WERI-Rb-1 (cell line): ENCODE measurements around the gene PTGER3.

Experiments used
- DNase-seq: peaks from one replicate; pipeline ENCODE4 v3.0.0-alpha.2; 2020
- H3K27ac ChIP-seq: fragments of 250-450 bp; sonication (Bioruptor Pico); 2 replicates; pipeline ENCODE4 v1.5.1; 2020; ENCODE audit warnings: mild to moderate bottlenecking, moderate library complexity
- H3K27me3 ChIP-seq: fragments of 250-450 bp; sonication (Bioruptor Pico); 2 replicates; pipeline ENCODE4 v1.5.1; 2021; ENCODE audit warnings: mild to moderate bottlenecking, low read depth, moderate library complexity; ENCODE audit not compliant: insufficient read depth, severe bottlenecking
- H3K36me3 ChIP-seq: fragments of 250-450 bp; sonication (Bioruptor Pico); 2 replicates; pipeline ENCODE4 v1.5.1; 2020; ENCODE audit warnings: mild to moderate bottlenecking, moderate library complexity
- H3K4me3 ChIP-seq: 2 replicates; pipeline ENCODE4 v1.5.1; 2011; ENCODE audit warnings: low read depth, mild to moderate bottlenecking, control low read depth, low read length
- H3K9me3 ChIP-seq: fragments of 250-450 bp; sonication (Bioruptor Pico); 2 replicates; pipeline ENCODE4 v1.5.1; 2021; ENCODE audit warnings: mild to moderate bottlenecking, moderate library complexity; ENCODE audit not compliant: severe bottlenecking
- CTCF ChIP-seq: IDR thresholded peaks from 2 replicates; pipeline ENCODE4 v1.5.1; 2011; ENCODE audit warnings: low read depth, mild to moderate bottlenecking, control low read depth, inconsistent platforms, low read length

Gene PTGER3

GRCh38 chr1:71046891-71047634 is 553 bp downstream of the PTGER3 start:
- H3K36me3 ChIP-seq = no peaks in the 10 kb centered on the region
- no peak overlapping the region for H3K27ac ChIP-seq
- peaks cover 15% of the 10 kb centered on the region for H3K27me3 ChIP-seq
- no peaks in the 10 kb centered on the region for H3K9me3 ChIP-seq
- peak overlapping the region; percentile 62 for H3K4me3 ChIP-seq
- no peak for TF ChIP-seq CTCF
- DNase-seq = no peak

- DNase-seq = no peak
- Histone ChIP-seq H3K27ac (no peak overlapping the region), H3K36me3 (no peaks in the 10 kb centered on the region), H3K27me3 (peaks cover 15% of the 10 kb centered on the region), H3K9me3 (no peaks in the 10 kb centered on the region), H3K4me3 (no peak overlapping the region)
- TF ChIP-seq CTCF = no peak
Measured at GRCh38 chr1:71045463-71046028, 2.1 kb downstream of the PTGER3 start.

GRCh38 chr1:71044833-71045232 is 2.8 kb downstream of the PTGER3 start:
- H3K36me3 ChIP-seq = no peaks in the 10 kb centered on the region
- no peak for TF ChIP-seq CTCF

GRCh38 chr1:71043065-71043464 is 4.6 kb downstream of the PTGER3 start:
- no peaks in the 10 kb centered on the region for H3K9me3 ChIP-seq
- no peak overlapping the region for H3K27ac ChIP-seq
- DNase-seq = no peak
- no peak for TF ChIP-seq CTCF
- peaks cover 15% of the 10 kb centered on the region for H3K27me3 ChIP-seq
- no peaks in the 10 kb centered on the region for H3K36me3 ChIP-seq
- H3K4me3 ChIP-seq = no peak overlapping the region

More at GRCh38 chr1:71044833-71045232, 2.8 kb downstream of the PTGER3 start:
- Histone ChIP-seq H3K4me3 (no peak overlapping the region), H3K27ac (no peak overlapping the region), H3K9me3 (no peaks in the 10 kb centered on the region), H3K27me3 (peaks cover 15% of the 10 kb centered on the region)
- DNase-seq = no peak

DNA sequence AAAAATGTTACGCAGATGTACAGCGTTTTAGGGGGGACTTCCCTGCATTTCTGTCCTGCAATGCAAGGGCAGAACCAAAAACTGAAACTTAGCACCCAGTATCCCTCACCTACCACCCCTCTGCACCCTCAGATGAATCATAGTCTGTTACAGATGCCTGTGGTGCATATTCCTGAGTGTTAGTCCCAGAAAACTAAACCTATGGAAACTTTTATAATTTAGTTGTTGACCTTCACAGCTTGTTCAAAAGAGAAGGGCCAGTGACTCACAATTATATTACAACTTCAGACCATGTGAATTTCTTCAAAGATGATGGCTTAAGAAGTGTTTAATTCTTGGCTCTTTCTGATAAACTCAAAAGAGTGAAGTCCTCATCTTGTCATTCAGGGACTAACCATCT is 5.8 kb downstream of the PTGER3 start:
- DNase-seq = no peak
- Histone ChIP-seq H3K4me3 (no peak overlapping the region), H3K27me3 (peaks cover 14% of the 10 kb centered on the region), H3K36me3 (no peaks in the 10 kb centered on the region), H3K9me3 (no peaks in the 10 kb centered on the region), H3K27ac (no peak overlapping the region)
- no peak for TF ChIP-seq CTCF
